Measurements from ENCODE around the gene RHOB.

The RHOB gene

DNA sequence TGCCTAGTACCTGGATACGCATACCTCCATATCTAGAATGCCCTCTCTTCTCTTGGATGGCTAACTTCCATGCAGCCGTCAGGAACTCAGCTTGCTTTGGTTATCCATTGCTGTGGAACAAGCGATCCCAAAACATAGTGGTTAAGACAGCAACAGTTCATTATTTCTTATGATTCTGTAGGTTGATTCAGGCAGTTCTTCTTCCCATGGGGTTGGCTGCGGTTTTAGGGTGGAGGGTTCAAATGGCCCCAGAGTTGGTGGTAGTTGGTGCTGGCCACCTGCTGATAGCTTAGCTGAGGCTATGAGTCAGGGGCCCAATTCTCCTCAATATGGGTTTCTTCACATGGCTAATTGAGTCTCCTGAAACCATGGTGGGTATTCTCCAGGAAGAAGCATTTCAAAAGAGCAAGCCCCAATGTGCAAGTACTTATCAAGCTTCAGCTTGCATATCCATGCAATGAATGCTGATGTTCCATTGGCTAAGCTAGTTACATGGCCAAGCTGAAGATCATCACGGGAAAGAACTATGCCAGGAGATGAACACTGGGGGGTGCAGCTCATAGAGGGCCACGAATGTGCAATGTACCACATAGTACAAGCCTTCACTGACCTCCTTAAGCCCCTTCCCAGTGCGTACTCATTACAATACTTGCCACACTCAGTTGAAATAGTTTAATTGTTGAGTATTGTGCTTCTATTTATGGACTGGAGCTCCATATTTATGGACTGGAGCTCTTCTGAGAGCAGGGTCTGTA is 10.0 kb upstream of the RHOB start:
- Histone ChIP-seq H3K4me1 (no peaks in the 10 kb centered on the region), H3K9me3 (no peaks in the 10 kb centered on the region), H3K27me3 (ENCODE audit: low read depth) (peaks cover 7% of the 10 kb centered on the region; the same call in 1 of the 2 replicates), H3K36me3 (replicated peaks) (no peaks in the 10 kb centered on the region), H3K4me3 (no peak overlapping the region)
- in situ Hi-C loops (cut with MboI; ENCODE audit: low sequenced_read_pairs) = no loop called here
- no peak for DNase-seq (ENCODE audit: low spot score in 2 of 2)

DNA sequence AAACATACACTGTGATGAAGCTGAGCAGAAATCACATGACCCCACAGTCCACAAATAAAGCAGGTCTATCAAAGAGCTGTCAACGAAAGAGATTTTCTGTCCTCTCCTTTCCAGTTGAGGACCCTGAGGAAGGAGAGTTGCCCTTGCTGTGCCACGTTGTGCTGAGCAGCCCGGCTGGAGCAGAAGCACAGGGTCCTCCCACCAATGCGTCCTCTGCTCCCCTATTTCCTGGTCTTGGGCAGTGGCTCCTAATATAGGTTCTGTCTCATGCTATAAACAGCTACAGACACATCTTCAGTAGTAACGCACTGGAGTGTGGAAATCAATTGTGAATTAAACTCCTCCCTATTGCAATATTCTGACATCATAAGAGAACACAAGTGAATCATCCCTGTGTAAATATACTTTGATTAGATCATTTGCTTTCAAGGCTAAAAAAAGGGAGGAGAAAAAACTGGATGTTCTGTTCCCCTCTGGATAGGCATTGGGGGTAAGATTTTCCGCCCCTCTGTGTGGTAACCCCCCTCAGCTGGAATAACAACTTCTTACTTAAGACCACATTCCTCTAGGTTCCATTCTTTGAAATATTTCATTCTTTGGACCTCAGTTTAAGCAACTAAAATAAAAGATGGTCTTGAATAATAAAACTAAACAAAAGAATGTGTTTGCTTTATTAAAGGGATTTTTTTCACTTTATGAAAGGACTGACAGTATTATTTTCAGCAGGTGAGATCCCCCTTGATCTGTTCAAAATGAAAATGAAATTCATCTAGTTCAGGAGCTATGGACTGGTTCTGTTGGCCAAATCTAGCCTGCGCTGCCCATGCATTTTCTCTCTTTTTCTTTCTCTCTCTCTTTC is 8.3 kb upstream of the RHOB start:
- Histone ChIP-seq H3K36me3 (replicated peaks) (no peaks in the 10 kb centered on the region), H3K27me3 (ENCODE audit: low read depth) (peaks cover 6% of the 10 kb centered on the region; the same call in 1 of the 2 replicates), H3K9me3 (no peaks in the 10 kb centered on the region), H3K4me3 (no peak overlapping the region), H3K4me1 (no peaks in the 10 kb centered on the region)
- DNase-seq (ENCODE audit: low spot score in 2 of 2) = no peak
- in situ Hi-C loops (cut with MboI; ENCODE audit: low sequenced_read_pairs) = no loop called here

DNA sequence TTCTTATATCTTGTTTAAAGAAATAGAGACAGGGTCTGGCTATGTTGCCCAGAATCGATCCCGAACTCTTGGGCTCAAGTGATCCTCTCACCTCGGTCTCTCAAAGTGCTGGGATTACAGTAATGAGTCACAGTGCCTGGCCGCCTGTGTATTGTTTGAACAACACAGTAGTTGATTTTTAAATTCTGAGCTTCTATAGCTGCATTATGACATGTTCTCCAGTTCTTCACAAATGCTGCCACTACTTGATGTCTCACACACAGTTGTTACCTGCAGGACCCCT is 7.7 kb upstream of the RHOB start:
- Histone ChIP-seq H3K9me3 (no peaks in the 10 kb centered on the region), H3K4me3 (no peak overlapping the region), H3K36me3 (replicated peaks) (no peaks in the 10 kb centered on the region), H3K4me1 (peaks cover 2% of the 10 kb centered on the region), H3K27me3 (ENCODE audit: low read depth) (peaks cover 6% of the 10 kb centered on the region; the same call in 1 of the 2 replicates)
- DNase-seq (ENCODE audit: low spot score in 2 of 2) = no peak
- in situ Hi-C loops (cut with MboI; ENCODE audit: low sequenced_read_pairs) = no loop called here

DNA sequence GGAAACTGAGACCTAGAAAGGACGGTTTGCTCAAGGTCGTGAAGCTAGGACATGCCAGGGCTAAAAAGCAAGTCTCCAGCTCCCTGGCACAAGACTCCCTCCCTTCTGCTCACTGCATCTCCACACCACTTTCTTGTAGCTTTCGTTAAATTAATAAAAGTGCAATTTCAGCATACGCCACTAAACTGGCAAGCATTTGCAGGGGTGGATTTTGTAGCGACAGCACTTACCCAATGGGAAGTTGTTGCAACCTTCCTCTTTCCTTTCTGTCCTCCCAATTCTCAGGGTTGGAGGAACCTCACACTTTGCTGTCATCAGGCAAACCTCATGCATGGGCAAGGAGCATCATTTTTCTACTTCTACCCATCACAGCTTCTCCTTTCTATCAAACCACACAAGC is 7.4 kb upstream of the RHOB start:
- H3K9me3 ChIP-seq = no peaks in the 10 kb centered on the region
- DNase-seq (ENCODE audit: low spot score in 2 of 2) = no peak
- in situ Hi-C loops (cut with MboI; ENCODE audit: low sequenced_read_pairs) = no loop called here
- H3K4me1 ChIP-seq = peaks cover 4% of the 10 kb centered on the region
- no peak overlapping the region for H3K4me3 ChIP-seq
- H3K36me3 ChIP-seq (replicated peaks) = no peaks in the 10 kb centered on the region
- peaks cover 6% of the 10 kb centered on the region; the same call in 1 of the 2 replicates for H3K27me3 ChIP-seq (ENCODE audit: low read depth)

DNA sequence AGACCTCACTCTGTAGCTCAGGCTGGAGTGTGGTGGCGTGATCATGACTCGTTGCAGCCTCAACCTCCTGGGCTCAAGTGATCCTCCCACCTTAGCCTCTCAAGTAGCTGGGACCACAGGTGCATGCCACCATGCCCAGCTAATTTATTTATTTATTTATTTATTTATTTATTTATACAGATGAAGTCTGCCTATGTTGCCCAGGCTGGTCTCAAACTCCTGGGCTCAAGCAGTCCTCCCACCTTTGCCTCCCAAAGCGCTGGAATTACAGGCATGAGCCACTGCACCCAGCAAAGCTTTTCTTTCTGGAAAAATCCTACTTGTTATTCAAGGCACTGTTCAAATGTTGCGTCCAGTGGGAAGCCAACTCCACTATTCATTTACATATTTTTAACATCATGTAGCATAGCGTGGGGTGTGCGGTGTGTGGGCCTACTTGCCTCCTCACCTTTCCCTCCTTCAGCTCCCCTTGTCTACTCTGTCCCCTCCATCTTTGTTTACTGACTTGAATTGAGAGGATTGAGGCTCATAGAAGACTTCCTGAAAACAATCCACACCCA is 6.8 kb upstream of the RHOB start:
- in situ Hi-C loops (cut with MboI; ENCODE audit: low sequenced_read_pairs) = loop anchor here (5.0 kb wide), 1 partner anchor 202 kb away; no protein-coding TSS in a partner anchor
- DNase-seq (ENCODE audit: low spot score in 2 of 2) = no peak
- Histone ChIP-seq H3K9me3 (no peaks in the 10 kb centered on the region), H3K36me3 (replicated peaks) (no peaks in the 10 kb centered on the region), H3K4me3 (no peak overlapping the region), H3K27me3 (ENCODE audit: low read depth) (peaks cover 6% of the 10 kb centered on the region; the same call in 1 of the 2 replicates), H3K4me1 (peaks cover 4% of the 10 kb centered on the region)

DNA sequence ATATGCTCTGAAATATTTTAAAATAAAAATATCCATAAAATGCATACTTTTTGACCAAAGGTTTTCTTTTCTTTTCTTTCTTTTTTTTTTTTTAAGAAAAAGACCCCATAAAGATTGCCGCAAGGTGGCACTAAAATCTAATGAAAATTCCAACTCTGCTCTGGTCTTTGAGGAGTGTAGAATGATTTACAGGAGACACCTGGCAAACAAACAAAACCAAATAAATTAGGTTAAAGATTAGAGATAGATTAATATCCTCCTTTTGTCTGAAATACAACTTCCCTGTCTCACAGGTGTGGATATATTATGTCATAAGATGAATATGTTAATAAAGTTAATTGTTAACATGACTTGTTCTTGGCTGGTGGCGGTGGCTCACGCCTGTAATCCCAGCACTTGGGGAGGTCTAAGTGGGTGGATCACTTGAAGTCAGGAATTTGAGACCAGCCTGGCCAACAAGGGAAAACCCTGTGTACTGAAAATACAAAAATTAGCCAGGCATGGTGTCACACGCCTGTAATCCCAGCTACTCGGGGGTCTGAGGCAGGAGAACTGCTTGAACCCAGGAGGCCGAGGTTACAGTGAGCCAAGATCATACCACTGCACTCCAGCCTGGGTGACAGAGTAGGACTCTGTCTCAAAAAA is 3.5 kb upstream of the RHOB start:
- Histone ChIP-seq H3K9me3 (no peaks in the 10 kb centered on the region), H3K4me3 (no peak overlapping the region), H3K27me3 (ENCODE audit: low read depth) (peaks cover 4% of the 10 kb centered on the region; the same call in 1 of the 2 replicates), H3K4me1 (peaks cover 4% of the 10 kb centered on the region), H3K36me3 (replicated peaks) (no peaks in the 10 kb centered on the region)
- DNase-seq (ENCODE audit: low spot score in 2 of 2) = peak; percentile 53 to 59
- in situ Hi-C loops (cut with MboI; ENCODE audit: low sequenced_read_pairs) = loop anchor here (5.0 kb wide), 1 partner anchor 199 kb away; no protein-coding TSS in a partner anchor

DNA sequence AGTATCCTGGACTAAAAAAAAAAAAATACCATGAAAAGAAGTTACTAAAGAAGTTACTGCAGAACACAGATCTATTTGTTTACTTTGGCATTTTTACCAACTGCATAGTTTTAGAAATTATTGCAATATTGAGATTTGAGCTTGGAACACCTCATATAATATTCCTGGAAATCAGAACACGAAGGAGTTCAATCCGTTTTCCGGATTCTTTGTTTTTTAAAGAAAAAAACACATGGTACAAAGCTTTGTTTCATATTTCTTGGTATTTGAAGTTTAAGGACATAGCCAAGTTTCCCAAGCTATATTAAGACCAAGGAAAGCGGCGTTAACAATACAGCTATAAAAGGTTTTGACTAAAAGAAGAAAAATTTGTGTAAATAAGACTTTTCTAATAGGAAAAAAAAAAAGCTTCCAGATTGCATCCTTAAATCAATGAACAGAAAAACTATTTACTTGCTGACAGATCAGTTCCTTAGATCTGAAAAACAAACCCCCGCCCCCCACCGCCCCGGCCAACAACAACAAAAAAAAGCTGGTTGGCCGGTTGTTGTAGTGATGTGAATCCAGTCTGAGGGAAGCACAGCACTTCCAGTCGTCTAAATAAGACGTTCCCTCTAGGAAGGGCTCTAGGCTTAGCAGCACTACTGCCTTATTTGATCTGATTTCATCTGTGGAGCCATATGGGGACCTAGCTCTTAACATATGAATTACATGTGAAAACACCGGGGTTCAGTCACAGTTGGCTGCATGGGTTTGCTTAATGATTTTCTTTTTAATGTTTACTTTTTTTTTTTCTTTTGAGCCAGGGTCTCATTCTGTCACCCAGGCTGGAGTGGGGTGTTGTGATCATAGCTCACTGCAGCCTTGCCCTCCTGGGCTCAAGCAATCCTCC is 2.5 kb upstream of the RHOB start:
- Histone ChIP-seq H3K4me1 (peaks cover 4% of the 10 kb centered on the region), H3K36me3 (replicated peaks) (no peaks in the 10 kb centered on the region), H3K27me3 (ENCODE audit: low read depth) (peaks cover 2% of the 10 kb centered on the region; the same call in 1 of the 2 replicates), H3K4me3 (no peak overlapping the region), H3K9me3 (no peaks in the 10 kb centered on the region)
- DNase-seq (ENCODE audit: low spot score in 2 of 2) = peak in 1 of 2 experiments; percentile 52
- in situ Hi-C loops (cut with MboI; ENCODE audit: low sequenced_read_pairs) = loop anchor here (5.0 kb wide), 1 partner anchor 198 kb away; no protein-coding TSS in a partner anchor

DNA sequence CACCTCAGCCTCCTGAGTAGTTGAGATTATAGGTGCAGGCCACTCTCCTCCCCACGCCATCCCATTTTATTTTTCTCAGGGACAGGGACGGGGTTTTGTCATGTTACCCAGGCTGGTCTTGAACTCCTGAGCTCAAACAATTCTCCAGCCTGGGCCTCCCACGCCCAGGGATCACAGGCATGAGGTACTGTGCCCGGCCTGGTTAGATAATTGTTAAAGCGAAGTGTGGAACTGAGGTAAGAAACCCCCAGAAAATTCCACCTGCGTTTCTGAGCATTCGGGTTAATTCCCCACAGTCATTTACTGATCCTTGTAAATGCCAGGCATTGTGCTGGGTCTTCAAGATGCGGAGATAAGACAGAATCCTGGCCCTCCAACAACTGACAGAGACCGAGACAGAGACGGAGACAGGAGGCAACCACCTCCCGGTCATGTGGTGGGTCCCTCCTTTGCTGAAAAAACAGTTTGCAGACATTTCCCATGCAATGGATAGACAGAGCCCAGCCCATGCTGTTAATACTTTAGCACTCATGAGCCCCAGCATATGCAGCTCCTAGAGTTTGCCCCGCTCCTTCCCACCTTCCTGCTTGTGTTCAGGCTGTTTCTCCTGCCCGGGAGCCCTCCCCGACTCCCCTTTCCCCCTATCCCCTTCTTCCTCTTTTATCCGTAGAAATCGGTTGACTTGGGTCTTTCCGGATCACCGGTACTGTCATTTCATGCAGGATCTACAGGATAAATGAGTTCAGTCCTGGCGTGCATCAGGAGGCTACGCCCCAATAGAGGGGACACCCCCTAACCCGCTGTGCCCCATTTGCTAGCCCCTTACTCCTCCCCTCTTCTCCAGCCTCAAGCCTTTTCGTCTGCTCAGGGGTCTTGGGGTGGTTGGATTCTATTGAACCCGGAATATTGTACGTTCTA is 1.6 kb upstream of the RHOB start:
- Histone ChIP-seq H3K4me1 (peaks cover 4% of the 10 kb centered on the region), H3K36me3 (replicated peaks) (no peaks in the 10 kb centered on the region), H3K4me3 (no peak overlapping the region), H3K9me3 (no peaks in the 10 kb centered on the region), H3K27me3 (ENCODE audit: low read depth) (no peaks in the 10 kb centered on the region)
- no peak for DNase-seq (ENCODE audit: low spot score in 2 of 2)
- in situ Hi-C loops (cut with MboI; ENCODE audit: low sequenced_read_pairs) = loop anchor here (5.0 kb wide), 1 partner anchor 197 kb away; no protein-coding TSS in a partner anchor

DNA sequence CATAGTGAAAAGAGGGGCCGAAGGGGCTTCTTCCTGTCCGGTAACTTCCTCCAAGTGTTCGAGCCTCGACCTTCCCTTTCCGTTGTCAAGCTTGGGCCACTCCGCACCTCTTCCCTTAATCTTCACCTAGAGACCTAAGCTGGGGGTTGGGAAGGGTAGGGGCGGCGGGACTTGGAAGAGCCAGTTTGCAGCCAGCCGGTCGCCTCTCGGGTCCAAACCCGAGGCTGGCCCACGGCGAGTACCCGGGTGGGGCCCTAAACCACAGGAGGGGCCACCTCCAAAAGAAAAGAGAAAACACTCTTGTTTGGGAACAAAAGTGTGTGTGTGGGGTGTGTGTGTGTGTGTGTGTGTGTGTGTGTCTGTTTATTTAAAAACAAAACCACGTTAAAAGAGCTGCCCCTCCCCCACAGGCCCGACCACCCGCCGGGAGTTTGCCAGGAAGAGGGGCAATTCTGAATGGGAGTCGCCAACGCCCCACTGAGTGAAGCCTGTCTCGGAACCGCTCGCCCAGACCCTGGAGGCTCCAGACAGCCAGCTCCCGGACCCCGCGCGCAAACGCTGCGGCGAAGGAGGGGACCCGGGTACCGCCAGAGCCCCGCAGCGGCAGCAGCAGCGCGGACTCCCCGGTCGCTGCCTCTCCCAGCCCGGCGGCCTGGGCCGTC is 488 bp upstream of the RHOB start:
- Histone ChIP-seq H3K4me1 (peaks cover 4% of the 10 kb centered on the region), H3K4me3 (peak overlapping the region; percentile 8; the same call in 1 of the 2 replicates), H3K36me3 (replicated peaks) (no peaks in the 10 kb centered on the region), H3K9me3 (no peaks in the 10 kb centered on the region), H3K27me3 (ENCODE audit: low read depth) (no peaks in the 10 kb centered on the region)
- no peak for DNase-seq (ENCODE audit: low spot score in 2 of 2)
- in situ Hi-C loops (cut with MboI; ENCODE audit: low sequenced_read_pairs) = no loop called here

DNA sequence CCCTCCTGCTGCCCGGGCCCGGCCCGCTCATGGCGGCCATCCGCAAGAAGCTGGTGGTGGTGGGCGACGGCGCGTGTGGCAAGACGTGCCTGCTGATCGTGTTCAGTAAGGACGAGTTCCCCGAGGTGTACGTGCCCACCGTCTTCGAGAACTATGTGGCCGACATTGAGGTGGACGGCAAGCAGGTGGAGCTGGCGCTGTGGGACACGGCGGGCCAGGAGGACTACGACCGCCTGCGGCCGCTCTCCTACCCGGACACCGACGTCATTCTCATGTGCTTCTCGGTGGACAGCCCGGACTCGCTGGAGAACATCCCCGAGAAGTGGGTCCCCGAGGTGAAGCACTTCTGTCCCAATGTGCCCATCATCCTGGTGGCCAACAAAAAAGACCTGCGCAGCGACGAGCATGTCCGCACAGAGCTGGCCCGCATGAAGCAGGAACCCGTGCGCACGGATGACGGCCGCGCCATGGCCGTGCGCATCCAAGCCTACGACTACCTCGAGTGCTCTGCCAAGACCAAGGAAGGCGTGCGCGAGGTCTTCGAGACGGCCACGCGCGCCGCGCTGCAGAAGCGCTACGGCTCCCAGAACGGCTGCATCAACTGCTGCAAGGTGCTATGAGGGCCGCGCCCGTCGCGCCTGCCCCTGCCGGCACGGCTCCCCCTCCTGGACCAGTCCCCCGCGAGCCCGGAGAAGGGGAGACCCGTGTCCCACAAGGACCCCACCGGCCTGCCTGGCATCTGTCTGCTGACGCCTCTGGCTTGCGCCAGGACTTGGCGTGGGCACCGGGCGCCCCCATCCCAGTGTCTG is 767 bp downstream of the RHOB start:
- no peaks in the 10 kb centered on the region for H3K9me3 ChIP-seq

More for the DNA sequence above, 767 bp downstream of the RHOB start:
- no peak for DNase-seq (ENCODE audit: low spot score in 2 of 2)
- in situ Hi-C loops (cut with MboI; ENCODE audit: low sequenced_read_pairs) = no loop called here
- Histone ChIP-seq H3K36me3 (replicated peaks) (no peaks in the 10 kb centered on the region), H3K27me3 (ENCODE audit: low read depth) (no peaks in the 10 kb centered on the region), H3K4me3 (no peak overlapping the region), H3K4me1 (peaks cover 4% of the 10 kb centered on the region)
